NCI-H128 (cell line): ENCODE results near the gene MSX2.

Source experiments
- DNase-seq: peaks from one replicate; lab custom pipeline; 2025; ENCODE audit not compliant: unreplicated experiment; lab: John Stamatoyannopoulos, UW

MSX2 gene

DNA sequence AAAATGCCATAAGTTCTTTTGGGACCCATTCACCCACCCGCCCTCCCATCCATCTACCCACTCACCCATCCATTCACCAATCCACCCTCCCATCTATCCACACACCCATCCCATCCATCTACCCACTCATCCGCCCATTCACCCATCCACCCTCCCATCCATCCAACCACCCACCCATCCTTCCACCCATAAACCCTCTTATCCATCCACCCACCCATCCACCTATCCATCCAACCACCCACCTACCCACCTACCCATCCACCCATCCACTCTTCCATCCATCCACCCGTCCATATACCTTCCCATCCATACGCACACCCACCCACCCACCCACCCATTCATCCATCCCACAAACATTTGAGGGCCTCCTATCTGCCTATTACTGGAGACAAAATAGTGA, 43.3 kb downstream of the MSX2 start:
- no peak for DNase-seq

DNA sequence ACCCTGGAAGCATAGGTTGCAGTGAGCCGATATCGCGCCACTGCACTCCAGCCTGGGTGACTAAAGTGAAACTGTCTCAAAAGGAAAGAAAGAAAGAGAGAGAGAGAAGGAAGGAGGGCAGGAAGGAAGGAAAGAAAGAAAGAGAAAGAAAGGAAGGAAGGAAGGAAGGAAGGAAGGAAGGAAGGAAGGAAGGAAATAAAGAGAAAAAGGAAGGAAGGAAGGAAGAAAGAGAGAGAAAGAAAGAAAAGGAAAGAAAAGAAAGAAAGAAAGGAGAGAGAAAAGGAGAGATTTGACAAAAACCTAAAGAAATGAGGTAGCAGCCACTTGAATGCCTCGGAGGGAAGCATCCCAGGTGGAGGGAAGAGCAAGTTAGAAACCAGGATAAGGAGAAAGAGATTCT, 44.6 kb downstream of the MSX2 start:
- DNase-seq: no peak

DNA sequence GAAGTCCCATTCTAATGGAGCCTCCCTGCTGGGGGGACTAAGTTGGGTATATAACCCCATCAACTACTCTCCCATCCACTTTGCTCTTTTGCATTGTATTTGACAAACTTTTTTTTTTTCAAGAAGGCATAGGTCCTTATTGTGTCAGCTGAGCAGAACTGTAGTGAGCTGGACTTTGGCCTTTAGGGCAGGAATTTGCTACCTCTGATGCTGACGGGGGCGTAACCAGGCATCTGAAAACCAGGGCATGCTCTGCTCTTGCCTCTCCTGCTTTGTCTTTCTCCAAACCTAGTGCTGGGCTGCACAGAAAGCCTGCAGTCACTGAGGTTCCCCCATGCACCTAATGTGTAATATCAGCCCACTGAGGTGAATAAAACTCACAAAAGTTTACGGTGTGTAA, 49.0 kb downstream of the MSX2 start:
- no peak for DNase-seq

DNA sequence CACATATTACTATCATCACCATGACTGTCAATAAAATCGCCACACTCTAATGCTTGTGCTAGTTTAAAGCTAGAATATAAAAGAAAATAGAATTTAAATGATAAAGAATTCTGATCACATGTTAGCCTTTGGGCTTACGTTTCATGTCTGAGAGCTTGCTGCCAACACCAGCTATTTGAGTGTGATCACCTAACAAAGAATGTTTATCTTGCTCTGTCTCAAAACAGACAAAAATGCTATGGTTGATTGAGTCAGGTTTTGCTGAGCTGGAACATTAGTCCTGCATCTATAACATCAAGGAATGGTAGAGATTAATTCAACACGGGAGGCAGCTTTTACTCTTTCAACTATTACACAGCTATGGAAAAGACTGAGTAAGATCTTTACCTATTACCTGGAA, 50.7 kb downstream of the MSX2 start:
- no peak for DNase-seq

DNA sequence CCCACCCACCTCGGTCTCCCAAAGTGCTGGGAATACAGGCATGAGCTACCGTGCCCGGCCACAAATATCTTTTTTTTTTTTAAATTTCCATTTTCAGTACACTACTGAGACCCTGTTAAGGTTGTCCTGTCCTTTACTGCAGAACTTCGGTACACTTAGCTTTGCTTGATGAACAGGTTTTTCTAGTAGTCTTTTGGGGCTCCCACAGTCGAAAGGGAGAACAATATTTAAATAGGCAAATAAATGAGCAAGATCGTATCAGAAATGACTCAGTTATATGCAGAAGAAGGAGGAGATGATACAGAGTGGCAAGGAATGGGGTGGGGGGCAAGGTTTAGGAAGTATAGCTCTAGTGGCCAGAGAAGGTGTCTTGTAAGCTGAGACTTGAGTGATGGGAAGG, 52.7 kb downstream of the MSX2 start:
- DNase-seq: no peak

DNA sequence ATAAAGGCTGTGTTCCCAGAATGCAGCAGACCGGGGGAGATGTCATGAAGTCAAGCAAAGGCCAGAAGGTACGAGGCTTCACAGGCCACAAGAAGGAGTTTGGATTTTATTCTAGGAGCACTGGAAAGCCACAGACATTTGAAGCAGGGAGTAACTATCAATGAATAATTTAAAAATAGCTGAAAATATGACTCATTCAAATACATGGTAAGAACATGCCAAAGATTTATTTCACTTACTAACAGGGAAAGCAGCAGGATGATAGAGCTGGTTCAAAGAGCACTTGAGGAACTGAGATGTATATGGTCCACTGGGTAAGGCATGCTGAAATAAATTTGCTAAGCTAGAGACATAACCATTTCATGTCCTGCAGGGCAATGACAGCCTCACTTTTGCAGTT, 53.2 kb downstream of the MSX2 start:
- no peak for DNase-seq
